ENCODE results near the gene NCAN. TPM values are rescaled to one million over a fixed set of nuclear protein-coding genes. Genes with fewer than 3 reads are reported as not detected.

NCAN gene
- total and polyA plus RNA-seq, 2 of the 8 experiments (the other 6 are each of a cell fraction or from before 2014, with no cell fraction given) = 2.7 TPM

- TF ChIP-seq NANOG (IDR thresholded peaks at IDR 0.05; ENCODE audit: insufficient read depth, low read depth, low read length, poor library complexity, severe bottlenecking) (no peak), SRF (IDR thresholded peaks at IDR 0.05; ENCODE audit: low read depth, low read length) (no peak), POU5F1 (IDR thresholded peaks at IDR 0.05; ENCODE audit: low read depth, low read length) (no peak), SP2 (IDR thresholded peaks at IDR 0.05; ENCODE audit: low read length) (no peak), TBP (IDR thresholded peaks at IDR 0.05; ENCODE audit: low read depth, low read length) (no peak), E2F6 (IDR thresholded peaks at IDR 0.05) (no peak), RBBP5 (IDR thresholded peaks at IDR 0.05; ENCODE audit: borderline replicate concordance, low read depth, low read length) (0 out of 2 replicates have a peak, but pooled peaks have one; percentile 33), TAF1 (IDR thresholded peaks at IDR 0.05; ENCODE audit: low read depth, low read length) (no peak), CTCF (IDR thresholded peaks at IDR 0.05; ENCODE audit: control extremely low read depth in 1 of 3, insufficient read depth in 1 of 3, low read depth in 1 of 3, low read length in 3 of 3) (peak; percentile 34 to 61 (median 49)), SP1 (IDR thresholded peaks at IDR 0.05; ENCODE audit: low read depth, low read length) (no peak)
Observed at GRCh38 chr19:19262190-19263057, 50.7 kb downstream of the NCAN start (continued).
